SH-SY5Y (cell line): ENCODE results near the gene TTBK2.

Experiments
- GATA2 ChIP-seq: IDR thresholded peaks from 2 replicates; pipeline ENCODE4 v1.6.1; 2011; ENCODE audit warnings: mild to moderate bottlenecking, low read depth, low read length
- GATA3 ChIP-seq: IDR thresholded peaks from 2 replicates; pipeline ENCODE4 v1.6.1; 2011; ENCODE audit warnings: low read depth, mild to moderate bottlenecking, low read length, moderate library complexity

The TTBK2 gene

DNA sequence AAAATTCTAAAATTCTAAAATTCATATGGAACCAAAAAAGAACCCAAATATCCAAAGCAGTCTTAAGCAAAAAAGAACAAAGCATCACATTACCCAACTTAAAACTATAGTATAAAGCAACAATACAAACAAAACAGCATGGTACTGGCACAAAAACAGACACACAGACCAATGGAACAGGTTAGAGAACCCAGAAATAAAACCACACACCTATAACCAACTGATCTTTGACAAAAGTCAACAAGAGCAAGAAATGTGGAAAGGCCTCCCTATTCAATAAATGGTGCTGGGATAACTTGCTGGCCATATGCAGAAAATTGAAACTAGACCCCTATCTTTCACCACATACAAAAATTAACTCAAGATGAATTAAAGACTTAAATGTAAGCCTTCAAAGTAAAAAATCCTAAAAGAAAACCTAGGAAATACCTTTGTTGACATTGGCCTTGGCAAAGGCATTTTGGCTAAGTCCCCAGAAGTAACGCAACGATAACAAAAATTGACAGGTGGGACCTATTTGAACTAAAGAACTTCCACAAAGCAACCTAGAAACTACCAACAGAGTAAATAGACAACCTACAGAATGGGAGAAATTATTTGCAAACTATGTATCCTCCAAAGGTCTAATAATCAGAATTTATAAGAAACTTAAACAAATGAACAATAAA is 56.9 kb downstream of the TTBK2 start:
- TF ChIP-seq GATA2 (no peak), GATA3 (no peak)

DNA sequence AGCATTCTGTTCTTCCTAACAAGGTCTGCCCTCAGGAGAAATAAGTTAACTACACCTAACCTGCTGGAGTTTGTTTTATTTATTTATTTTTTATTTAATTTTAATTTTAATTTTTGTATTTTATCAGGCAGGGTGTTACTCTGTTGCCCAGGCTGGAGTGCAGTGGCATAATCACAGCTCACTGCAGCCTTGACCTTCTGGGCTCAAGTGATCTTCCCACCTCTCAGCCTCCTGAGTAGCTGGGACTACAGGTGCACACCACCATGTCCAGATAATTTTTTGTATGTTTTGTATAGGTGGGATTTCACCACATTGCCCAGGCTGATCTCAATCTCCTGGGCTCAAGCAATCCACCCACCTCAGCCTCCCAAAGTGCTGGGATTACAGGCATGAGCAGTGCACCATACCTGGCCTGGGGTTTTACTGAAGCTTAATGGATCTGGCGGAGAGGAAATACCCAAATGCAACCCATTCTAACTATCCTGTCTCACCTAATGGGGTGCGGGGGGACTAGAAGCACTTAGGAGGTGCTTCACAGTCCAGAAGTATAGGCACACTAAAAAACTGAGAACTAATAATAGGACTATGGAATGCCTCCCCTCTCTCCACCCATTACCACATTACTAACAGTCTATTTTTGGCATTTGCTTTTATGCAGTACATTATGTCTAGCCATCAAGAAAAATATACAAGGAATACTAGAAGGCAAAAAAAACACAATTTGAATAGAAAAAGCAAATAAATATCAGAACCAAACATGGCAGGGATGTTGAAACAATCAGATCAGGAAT is 61.4 kb downstream of the TTBK2 start:
- TF ChIP-seq GATA2 (no peak), GATA3 (no peak)

DNA sequence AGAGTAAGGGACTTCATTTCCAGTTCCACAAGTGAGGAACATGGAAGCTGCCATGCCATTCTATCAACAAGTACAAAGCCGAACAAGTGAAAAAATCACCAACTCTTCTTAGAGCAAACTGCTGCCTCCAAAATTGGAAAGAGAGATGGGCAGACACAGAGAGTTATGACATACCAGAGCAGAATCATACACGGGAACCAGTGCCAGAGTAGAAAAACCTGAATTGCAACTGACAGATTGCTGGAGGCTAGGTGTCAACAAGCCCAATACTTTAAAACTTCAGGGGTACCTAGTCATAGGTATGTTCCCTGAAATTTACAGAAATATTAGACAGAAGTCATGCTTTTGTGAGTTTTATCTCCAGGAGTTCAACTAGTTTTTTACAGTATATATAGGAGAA is 62.0 kb downstream of the TTBK2 start:
- no peak for TF ChIP-seq GATA2

DNA sequence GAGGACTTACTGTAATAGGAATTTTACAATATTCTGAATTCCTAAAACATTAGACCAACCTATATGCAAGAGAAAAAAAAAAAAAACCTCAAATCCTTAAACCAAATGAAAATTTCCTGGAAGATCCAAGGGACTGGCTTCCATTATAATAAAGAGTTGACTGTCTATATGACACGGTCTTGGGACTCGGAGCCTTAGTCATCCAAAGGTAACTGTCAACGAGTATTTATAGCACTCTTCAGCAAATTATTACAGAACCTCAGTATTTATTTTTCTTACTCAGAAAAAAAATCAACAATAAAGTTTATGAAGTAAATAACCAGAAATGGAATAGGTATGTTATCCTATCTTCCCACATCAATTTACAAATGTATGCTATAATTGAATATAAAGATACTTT is 66.0 kb downstream of the TTBK2 start:
- TF ChIP-seq GATA3 (no peak), GATA2 (no peak)

DNA sequence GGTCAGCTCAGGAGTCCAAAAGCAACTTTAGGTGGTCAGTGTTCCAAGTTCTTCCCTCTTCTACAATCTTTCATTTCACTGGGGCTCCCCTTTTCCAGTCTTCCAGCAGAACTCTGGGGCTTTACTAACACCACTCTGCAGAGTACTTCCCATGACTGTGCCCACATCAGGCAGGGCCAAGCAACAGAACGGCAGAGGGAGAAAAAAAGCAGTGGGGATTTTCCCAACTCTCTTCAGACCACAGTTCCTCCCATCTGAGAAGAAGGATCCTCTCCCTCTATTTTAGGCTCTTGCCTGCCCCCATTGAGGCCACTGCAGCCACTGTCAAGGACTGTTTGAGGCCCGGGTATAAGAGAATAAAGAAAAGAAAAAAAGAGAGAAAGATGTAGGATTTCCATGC is 70.7 kb downstream of the TTBK2 start:
- no peak for TF ChIP-seq GATA3
- no peak for TF ChIP-seq GATA2

DNA sequence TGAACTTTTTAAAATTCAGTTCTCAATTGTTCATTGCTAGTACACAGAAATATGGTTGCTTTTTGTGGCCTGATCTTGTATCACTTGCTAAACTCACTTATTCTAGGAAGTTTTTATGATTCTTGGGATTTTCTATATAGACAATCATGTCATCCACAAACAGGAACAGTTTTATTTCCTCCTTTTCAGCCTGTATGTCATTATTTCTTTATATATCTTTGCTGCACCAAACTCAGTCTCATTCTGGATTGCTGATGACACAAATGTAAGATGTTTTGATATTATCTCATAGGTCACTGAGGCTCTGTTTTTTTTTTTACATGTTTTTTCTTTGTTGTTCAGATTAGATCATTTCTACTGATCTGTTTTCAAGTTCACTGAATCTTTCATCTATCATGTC is 71.7 kb downstream of the TTBK2 start:
- no peak for TF ChIP-seq GATA2
- TF ChIP-seq GATA3, result no peak

DNA sequence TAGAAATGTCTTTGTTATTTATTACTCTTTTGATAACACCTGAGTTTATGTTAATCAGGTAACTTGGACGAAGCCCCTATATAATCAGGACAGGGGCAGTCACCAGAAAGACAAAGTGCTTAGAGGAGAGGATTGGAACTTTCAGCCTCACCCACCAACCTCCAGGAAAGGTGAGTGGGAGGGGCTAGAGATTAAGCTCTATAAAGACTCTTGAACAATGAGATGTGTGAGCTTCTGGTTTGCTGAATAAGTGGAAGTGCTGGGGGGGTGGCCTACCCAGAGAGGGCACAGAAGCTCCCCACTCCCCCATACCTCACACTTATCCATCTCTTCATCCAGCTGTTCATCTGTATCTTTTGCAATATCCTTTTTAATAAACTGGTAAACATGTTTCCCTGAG is 73.9 kb downstream of the TTBK2 start:
- TF ChIP-seq GATA2 (no peak), GATA3 (no peak)

DNA sequence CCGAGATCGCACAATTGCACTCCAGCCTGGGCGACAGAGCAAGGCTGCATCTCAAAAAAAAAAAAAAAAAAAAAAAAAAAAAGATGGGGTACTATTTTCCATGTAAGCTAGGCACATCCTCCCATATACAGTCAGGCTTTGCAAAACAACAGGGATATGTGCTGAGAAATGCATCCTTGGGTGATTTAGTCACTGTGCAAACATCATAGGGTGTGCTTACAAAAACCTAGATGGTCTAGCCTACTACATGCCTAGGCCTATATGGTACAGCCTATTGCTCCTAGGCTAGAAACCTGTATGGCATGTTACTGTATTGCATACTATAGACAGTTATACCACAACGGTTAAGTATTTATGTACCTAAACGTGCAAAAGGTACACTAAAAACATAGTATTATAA is 75.0 kb downstream of the TTBK2 start:
- TF ChIP-seq GATA3, result no peak
- no peak for TF ChIP-seq GATA2

DNA sequence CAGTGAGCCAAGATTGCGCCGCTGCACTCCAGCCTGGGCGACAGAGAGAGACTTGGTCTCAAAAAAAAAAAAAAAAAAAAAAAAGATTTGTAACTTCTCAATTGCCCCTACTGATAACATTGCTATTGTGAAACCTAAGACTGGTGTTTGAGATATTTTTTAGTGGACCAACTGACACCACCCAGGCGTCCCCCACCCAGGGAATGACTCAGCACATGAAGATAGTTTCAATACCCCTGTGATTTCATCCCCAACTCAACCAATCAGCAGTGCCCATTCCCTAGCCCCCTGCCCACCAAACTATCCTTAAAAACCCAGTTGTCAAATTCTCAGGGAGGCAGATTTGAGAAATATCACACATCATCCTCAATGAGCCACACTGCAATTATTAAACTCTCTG is 76.9 kb downstream of the TTBK2 start:
- TF ChIP-seq GATA2 (no peak), GATA3 (no peak)

DNA sequence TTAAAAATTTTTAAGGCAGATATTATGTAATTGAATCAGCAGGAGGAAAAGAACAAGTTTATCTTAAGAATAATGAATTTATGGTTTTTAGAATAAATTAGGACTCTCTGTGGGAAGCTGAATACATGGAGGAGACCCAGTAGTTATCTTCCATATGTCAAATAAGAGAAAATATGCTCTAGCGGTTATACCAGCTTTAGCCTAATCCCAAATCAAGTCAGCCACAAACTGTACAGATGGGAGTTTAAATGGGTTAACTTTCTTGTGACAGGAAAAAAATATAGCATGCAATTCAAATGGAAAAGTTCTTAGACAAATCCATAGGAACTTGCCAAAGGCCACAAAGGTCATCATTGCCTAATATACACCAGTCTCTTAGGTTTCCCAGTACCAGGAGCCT is 84.3 kb downstream of the TTBK2 start:
- TF ChIP-seq GATA3, result no peak
- no peak for TF ChIP-seq GATA2

DNA sequence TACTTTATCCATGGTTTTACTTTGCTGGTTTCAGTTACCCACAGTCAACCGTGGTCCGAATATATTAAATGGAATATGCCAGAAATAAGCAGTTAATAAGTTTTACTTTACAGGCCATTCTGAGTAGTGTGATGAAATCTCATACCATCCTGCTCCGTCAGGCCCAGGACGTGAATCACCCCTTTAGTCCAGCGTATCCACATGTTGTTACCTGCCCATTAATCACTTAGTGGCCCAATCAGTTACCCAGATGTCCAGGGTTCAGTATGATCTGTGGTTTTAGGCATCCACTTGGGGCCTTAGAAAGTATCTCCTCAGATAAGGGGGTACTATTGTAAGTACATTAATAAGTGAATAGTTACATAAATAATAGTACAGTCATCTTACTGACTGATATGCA is 88.0 kb downstream of the TTBK2 start:
- TF ChIP-seq GATA2 (no peak), GATA3 (no peak)

DNA sequence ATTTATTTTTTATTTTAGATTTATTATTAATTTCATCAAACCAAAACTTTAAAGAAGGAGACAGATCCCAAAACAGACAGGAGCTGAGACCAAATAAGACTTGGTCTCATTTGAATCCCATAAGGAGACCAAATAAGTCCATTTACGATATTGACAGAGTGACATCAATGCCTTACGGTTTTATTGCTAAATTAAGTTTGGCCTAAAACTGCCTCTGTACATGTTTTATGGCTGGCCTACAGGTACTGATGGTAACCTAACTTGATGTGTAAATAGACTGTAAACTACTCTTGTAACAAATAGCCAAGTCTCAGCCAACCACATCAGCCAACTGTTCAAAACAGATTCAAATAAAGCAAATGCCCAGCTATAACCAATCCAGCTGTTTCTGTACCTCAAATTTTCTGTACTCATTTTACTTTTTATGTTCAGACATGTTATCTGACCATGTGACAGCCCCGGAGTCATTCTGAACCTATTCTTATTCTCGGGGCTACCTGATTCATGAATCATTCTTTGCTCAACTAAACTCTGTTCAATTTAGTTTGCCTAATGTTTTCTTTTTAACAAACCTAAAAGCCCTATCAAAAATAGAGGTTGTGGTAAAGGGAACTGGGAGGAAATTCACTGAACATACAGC is 94.2 kb downstream of the TTBK2 start:
- no peak for TF ChIP-seq GATA2
- no peak for TF ChIP-seq GATA3

DNA sequence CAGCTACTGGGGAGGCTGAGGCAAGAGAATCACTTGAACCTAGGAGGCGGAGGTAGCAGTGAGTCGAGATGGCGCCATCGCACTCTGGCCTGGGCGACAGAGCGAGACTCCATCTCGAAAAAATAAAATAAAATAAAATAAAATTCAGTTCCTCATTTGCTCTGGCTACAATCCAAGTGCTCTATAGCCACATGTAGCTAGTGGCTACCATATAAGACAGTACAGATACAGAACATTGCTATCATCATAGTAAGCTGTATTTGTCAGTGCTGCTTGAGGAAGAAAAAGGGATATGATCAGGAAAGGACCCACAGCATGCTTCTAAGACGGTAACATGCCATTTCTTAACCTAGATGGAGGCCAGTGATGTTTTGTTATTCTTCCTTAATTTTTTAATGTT is 95.0 kb downstream of the TTBK2 start:
- TF ChIP-seq GATA2, result no peak
- TF ChIP-seq GATA3, result no peak

DNA sequence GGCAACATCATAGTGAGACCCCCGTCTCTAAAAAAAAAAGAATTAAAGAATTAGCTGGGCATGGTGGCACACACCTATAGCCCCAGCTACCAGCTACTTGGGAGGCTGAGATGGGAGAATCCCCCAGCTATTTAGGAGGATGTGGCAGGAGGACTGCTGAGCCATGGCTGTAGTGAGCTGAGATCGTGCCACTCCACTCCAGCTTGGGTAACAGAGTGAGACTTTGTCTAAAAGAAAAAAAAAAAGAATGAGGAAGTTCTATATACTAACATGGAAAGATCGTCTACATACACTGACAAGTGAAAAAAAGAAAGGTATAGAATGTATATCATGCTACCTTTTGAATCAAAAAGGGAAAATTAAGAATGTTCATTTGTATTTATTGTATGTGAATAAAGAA is 99.8 kb downstream of the TTBK2 start:
- TF ChIP-seq GATA2 (no peak), GATA3 (no peak)

DNA sequence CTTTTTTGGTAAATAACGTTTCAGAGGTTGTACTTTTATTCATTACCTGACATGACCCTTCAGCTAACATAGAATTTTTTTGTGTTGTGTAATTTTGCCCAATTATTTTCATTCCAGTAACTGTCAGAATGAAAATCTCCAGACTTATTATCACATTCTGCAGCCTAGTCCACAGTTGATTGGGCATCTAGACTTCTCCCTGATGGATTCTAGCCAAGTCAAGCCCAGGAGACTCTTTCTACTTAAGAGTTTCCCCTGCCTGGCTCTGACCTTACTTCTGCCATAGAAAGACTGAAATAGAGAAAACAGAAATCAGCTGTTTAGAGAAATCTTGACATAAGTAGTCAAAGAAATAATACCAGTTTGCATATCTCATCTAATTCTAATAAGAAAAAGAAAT is 100.8 kb downstream of the TTBK2 start:
- TF ChIP-seq GATA2 (no peak), GATA3 (no peak)
